Stomach (tissue), 9 donors: ENCODE results near the gene FZD8. TPM values are rescaled to one million over a fixed set of nuclear protein-coding genes. Genes with fewer than 3 reads are reported as not detected.

Source experiments
- DNase-seq, 2 donors: peaks; one replicate each; pipeline versions ENCODE4 v3.0.0 to v3.0.0-alpha.2; 2013 to 2019
- H3K27ac ChIP-seq, 5 donors: fragments of 200-600 bp in 4 of 5; sonication (generic) in 4 of 5; one replicate each; pipeline ENCODE4 v1.5.1; 2013 to 2019; ENCODE audit warnings: mild to moderate bottlenecking in 1 of 5, moderate library complexity in 1 of 5
- H3K27me3 ChIP-seq, 3 donors: fragments of 200-600 bp; sonication (generic); one replicate each; pipeline ENCODE4 v1.5.1; 2017 to 2019; ENCODE audit warnings: mixed run types in 1 of 3
- H3K36me3 ChIP-seq, 4 donors: fragments of 200-600 bp; sonication (generic); 1 replicate in 3 of 4; 2 replicates in 1 of 4; pipeline ENCODE4 v1.5.1; 2016 to 2019
- H3K4me1 ChIP-seq, 4 donors: fragments of 200-600 bp; sonication (generic); one replicate each; pipeline ENCODE4 v1.5.1; 2016 to 2019
- H3K4me3 ChIP-seq, 4 donors: fragments of 200-600 bp; sonication (generic) in 3 of 4; one replicate each; pipeline ENCODE4 v1.5.1; 2016 to 2019; ENCODE audit warnings: mild to moderate bottlenecking in 1 of 4
- H3K9me3 ChIP-seq, 4 donors: fragments of 200-600 bp; sonication (generic); one replicate each; pipeline ENCODE4 v1.5.1; 2016 to 2019
- CTCF ChIP-seq, 7 experiments: fragments of 450-650 bp in 4 of 7; fragments of 200-600 bp in 3 of 7; sonication (generic) in 3 of 7; IDR thresholded peaks; one replicate each; pipeline ENCODE4 v1.5.1; 2016 to 2019; ENCODE audit warnings: antibody characterized with exemption in 7 of 7, control low read depth in 2 of 7, mild to moderate bottlenecking in 1 of 7
- EP300 ChIP-seq: sonication (generic); formaldehyde crosslinking; IDR thresholded peaks from one replicate; pipeline ENCODE4 v1.6.1; 2017; ENCODE audit warnings: antibody characterized with exemption
- POLR2A ChIP-seq, 4 donors: fragments of 450-650 bp; IDR thresholded peaks; one replicate each; pipeline ENCODE4 v1.6.1; 2016; ENCODE audit warnings: antibody characterized with exemption in 4 of 4, control low read depth in 2 of 4, mild to moderate bottlenecking in 1 of 4, moderate library complexity in 1 of 4
- POLR2AphosphoS5 ChIP-seq, 3 donors: sonication (generic); formaldehyde crosslinking; IDR thresholded peaks; one replicate each; pipeline ENCODE4 v1.6.1; 2016; ENCODE audit warnings: antibody characterized with exemption in 3 of 3
- WGBS, 5 donors: extraction: QIAGEN DNeasy Blood & Tissue Kit in 3 of 5; methylation state at CpG; one replicate each; pipeline versions ENCODE4 v1.1.5 to v1.1.7; 2013 to 2018; 5-methylcytosine and 5-hydroxymethylcytosine counted together
- intact Hi-C: fragments of 100-400 bp; cut with DNase I; formaldehyde crosslinking; loops from one replicate; pipeline ENCODE4 v1.15.1; 2023; ENCODE audit warnings: low total_unique reads
- polyA plus RNA-seq, 3 donors: library from polyadenylated mRNA; stranded (reverse); fragments of 200-250 nt; gene quantifications; one replicate each; pipeline ENCODE4 v1.2.3, GENCODE V29; 2013
- total RNA-seq, 5 donors: library from RNA; depleted of rRNA; stranded (reverse); fragments of >200 nt; gene quantifications; one replicate each; pipeline versions ENCODE4 v1.1.0 to v1.2.3, GENCODE V29; 2014 to 2016
- donor health status: healthy with polysubstance abuse.
- donor health status: Bipolar disorder and iron deficiency.
- donor health status: healthy.

FZD8 gene
- total and polyA plus RNA-seq, 8 donors, result 0.92 to 17.7 (median 7.1) TPM

- 88 to 100% (median 95%) methylated on average over 1 of the region's 1 CpG for WGBS, 5 donors
- intact Hi-C loops, result no loop called here
Observed at GRCh38 chr10:35659456-35659855, 17.4 kb upstream of the FZD8 start.

DNA sequence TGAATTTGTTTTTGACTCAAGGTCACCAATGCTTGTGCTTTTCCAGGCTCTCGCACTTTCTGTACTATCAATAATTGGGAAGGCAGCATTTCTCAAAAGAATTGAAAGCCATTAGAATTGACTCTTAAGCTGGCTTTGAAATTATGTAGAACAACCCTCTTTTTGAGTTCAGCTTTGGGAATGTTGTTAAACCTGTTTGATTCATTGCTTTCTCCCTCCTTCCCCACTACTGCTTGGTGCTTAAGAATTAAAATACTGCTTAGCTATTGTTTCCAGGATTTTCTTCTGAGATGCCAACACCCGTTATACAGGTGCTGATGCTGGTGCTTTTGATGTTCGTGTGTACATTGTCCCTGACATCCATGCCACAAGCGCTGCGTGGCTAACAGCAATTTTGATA is 15.5 kb upstream of the FZD8 start:
- no peak overlapping the region for H3K4me3 ChIP-seq
- no peaks in the 10 kb centered on the region for H3K27me3 ChIP-seq
- H3K36me3 ChIP-seq, result no peaks in the 10 kb centered on the region
- intact Hi-C loops, result no loop called here
- H3K9me3 ChIP-seq, result no peaks in the 10 kb centered on the region
- no peak overlapping the region for H3K27ac ChIP-seq
- no peak for TF ChIP-seq CTCF (IDR thresholded peaks at IDR 0.05)
- TF ChIP-seq POLR2AphosphoS5 (IDR thresholded peaks at IDR 0.05), result no peak
- TF ChIP-seq POLR2A (IDR thresholded peaks at IDR 0.05), result no peak
- no peak for TF ChIP-seq EP300
- no peaks in the 10 kb centered on the region for H3K4me1 ChIP-seq
- 39 to 74% (median 55%) methylated on average over 5 of the region's 5 CpGs for WGBS, 5 donors
- DNase-seq, result no peak

More at GRCh38 chr10:35659456-35659855, 17.4 kb upstream of the FZD8 start:
- no peaks in the 10 kb centered on the region for H3K27me3 ChIP-seq
- DNase-seq, result no peak
- H3K9me3 ChIP-seq, result no peaks in the 10 kb centered on the region
- H3K4me3 ChIP-seq, result no peak overlapping the region
- no peaks in the 10 kb centered on the region for H3K4me1 ChIP-seq
- TF ChIP-seq EP300, result no peak
- no peak for TF ChIP-seq CTCF (IDR thresholded peaks at IDR 0.05)
- no peak for TF ChIP-seq POLR2AphosphoS5 (IDR thresholded peaks at IDR 0.05)
- no peak for TF ChIP-seq POLR2A (IDR thresholded peaks at IDR 0.05)
- no peak overlapping the region for H3K27ac ChIP-seq
- H3K36me3 ChIP-seq, result no peaks in the 10 kb centered on the region

GRCh38 chr10:35652824-35653223 is 10.7 kb upstream of the FZD8 start:
- TF ChIP-seq POLR2AphosphoS5 (IDR thresholded peaks at IDR 0.05), result no peak
- TF ChIP-seq CTCF (IDR thresholded peaks at IDR 0.05), result no peak
- TF ChIP-seq EP300, result no peak
- no peak for TF ChIP-seq POLR2A (IDR thresholded peaks at IDR 0.05)
- Histone ChIP-seq H3K4me1 (no peaks in the 10 kb centered on the region), H3K36me3 (no peaks in the 10 kb centered on the region), H3K27ac (no peak overlapping the region), H3K27me3 (no peaks in the 10 kb centered on the region), H3K9me3 (no peaks in the 10 kb centered on the region), H3K4me3 (no peak overlapping the region)
- DNase-seq, result no peak
- intact Hi-C loops, result no loop called here
- WGBS, 5 donors, result 86 to 96% (median 92%) methylated on average over 2 of the region's 2 CpGs

- WGBS, 5 donors, result 55 to 66% (median 61%) methylated on average over 3 of the region's 3 CpGs
- no peak overlapping the region for H3K27ac ChIP-seq
- intact Hi-C loops, result no loop called here
Observed at GRCh38 chr10:35650894-35651293, 8.8 kb upstream of the FZD8 start.

More at GRCh38 chr10:35650894-35651293, 8.8 kb upstream of the FZD8 start:
- H3K27me3 ChIP-seq, result no peaks in the 10 kb centered on the region
- TF ChIP-seq CTCF (IDR thresholded peaks at IDR 0.05) (no peak), EP300 (no peak), POLR2AphosphoS5 (IDR thresholded peaks at IDR 0.05) (no peak), POLR2A (IDR thresholded peaks at IDR 0.05) (no peak)
- H3K4me3 ChIP-seq, result no peak overlapping the region
- no peaks in the 10 kb centered on the region for H3K9me3 ChIP-seq
- H3K36me3 ChIP-seq, result no peaks in the 10 kb centered on the region
- H3K4me1 ChIP-seq, result no peaks in the 10 kb centered on the region
- DNase-seq, result no peak
